PC-9 (cell line): ENCODE measurements around the gene TENT4A. TPM values are rescaled to one million over a fixed set of nuclear protein-coding genes. Genes with fewer than 3 reads are reported as not detected.

Source experiments
- BruUV-seq: library from RNA; stranded (reverse); fragments of 400-500 nt; replicated peaks from 2 replicates; lab custom pipeline; 2021; lab: Mats Ljungman, UMichigan
- CTCF ChIA-PET: fragments of 300-600 bp; sonication (Branson Sonifier 250); formaldehyde crosslinking; loops from one replicate; lab custom pipeline; 2022; ENCODE audit warnings: antibody characterized with exemption; lab: Charles Lee
- POLR2A ChIA-PET: fragments of 300-600 bp; sonication (Branson Sonifier 250); formaldehyde crosslinking; loops from one replicate; lab custom pipeline; 2022; ENCODE audit warnings: antibody characterized with exemption; ENCODE audit not compliant: unreplicated experiment; lab: Charles Lee
- DNase-seq, 2 experiments: peaks; one replicate each; pipeline versions ENCODE4 v3.0.0 to v3.0.0-alpha.2; 2015 to 2022; ENCODE audit warnings: mixed read lengths in 1 of 2
- H2AFZ ChIP-seq: fragments of 200-600 bp; sonication (generic); 2 replicates; pipeline ENCODE4 v1.8.1; 2017; ENCODE audit warnings: antibody characterized with exemption
- H3F3A ChIP-seq: fragments of 200-600 bp; sonication (generic); 2 replicates; pipeline ENCODE4 v1.8.1; 2017; ENCODE audit warnings: antibody characterized with exemption, mild to moderate bottlenecking, low read depth; ENCODE audit not compliant: insufficient read depth
- H3K27ac ChIP-seq: fragments of 200-600 bp; sonication (generic); 2 replicates; pipeline ENCODE4 v1.6.1; 2016; ENCODE audit warnings: mixed run types
- H3K27me3 ChIP-seq: fragments of 200-600 bp; sonication (generic); 2 replicates; pipeline ENCODE4 v1.6.1; 2016; ENCODE audit warnings: low read depth, mixed run types; ENCODE audit not compliant: insufficient read depth
- H3K36me3 ChIP-seq: fragments of 200-600 bp; sonication (generic); 2 replicates; pipeline ENCODE4 v1.6.1; 2016; ENCODE audit warnings: low read depth, mixed run types
- H3K4me1 ChIP-seq: fragments of 200-600 bp; sonication (generic); replicated peaks from 2 replicates; pipeline ENCODE4 v1.6.1; 2016; ENCODE audit warnings: mixed run types; ENCODE audit not compliant: insufficient read depth
- H3K4me2 ChIP-seq: fragments of 200-600 bp; sonication (generic); 2 replicates; pipeline ENCODE4 v1.6.1; 2017; ENCODE audit warnings: mixed run types
- H3K4me3 ChIP-seq: fragments of 200-600 bp; sonication (generic); 2 replicates; pipeline ENCODE4 v1.6.1; 2016; ENCODE audit warnings: mixed run types
- H3K79me2 ChIP-seq: fragments of 200-600 bp; sonication (generic); 2 replicates; pipeline ENCODE4 v1.6.1; 2017; ENCODE audit warnings: low read depth, mixed run types
- H3K9me2 ChIP-seq: fragments of 200-600 bp; sonication (generic); 2 replicates; pipeline ENCODE4 v1.8.1; 2017; ENCODE audit warnings: mild to moderate bottlenecking; ENCODE audit not compliant: insufficient read depth
- H3K9me3 ChIP-seq: fragments of 200-600 bp; sonication (generic); 2 replicates; pipeline ENCODE4 v1.8.1; 2016; ENCODE audit warnings: low read depth; ENCODE audit not compliant: insufficient read depth
- H4K20me1 ChIP-seq: fragments of 200-600 bp; sonication (generic); 2 replicates; pipeline ENCODE4 v1.8.1; 2017; ENCODE audit not compliant: insufficient read depth
- EZH2 ChIP-seq: fragments of 200-600 bp; sonication (generic); IDR thresholded peaks from 2 replicates; pipeline ENCODE4 v1.8.0; 2017; ENCODE audit warnings: antibody characterized with exemption, low read depth
- intact Hi-C: fragments of 100-400 bp; cut with micrococcal nuclease; formaldehyde crosslinking; loops from one replicate; pipeline ENCODE4 v1.10.0; 2022; ENCODE audit not compliant: unreplicated experiment
- total RNA-seq: library from RNA; stranded (reverse); gene quantifications from 2 replicates; pipeline ENCODE4 v1.2.3, GENCODE V29; 2021
- TF ChIP-seq, protein P1 (sequence below): fragments of 200-600 bp; sonication (generic); conservative IDR thresholded peaks from 2 replicates; pipeline ENCODE4 v1.6.1; 2017; ENCODE audit warnings: mixed run types, antibody characterized with exemption, mild to moderate bottlenecking, moderate library complexity

The TENT4A gene
- total RNA-seq, 1 experiment from 2014 or later = 84.8 TPM

DNA sequence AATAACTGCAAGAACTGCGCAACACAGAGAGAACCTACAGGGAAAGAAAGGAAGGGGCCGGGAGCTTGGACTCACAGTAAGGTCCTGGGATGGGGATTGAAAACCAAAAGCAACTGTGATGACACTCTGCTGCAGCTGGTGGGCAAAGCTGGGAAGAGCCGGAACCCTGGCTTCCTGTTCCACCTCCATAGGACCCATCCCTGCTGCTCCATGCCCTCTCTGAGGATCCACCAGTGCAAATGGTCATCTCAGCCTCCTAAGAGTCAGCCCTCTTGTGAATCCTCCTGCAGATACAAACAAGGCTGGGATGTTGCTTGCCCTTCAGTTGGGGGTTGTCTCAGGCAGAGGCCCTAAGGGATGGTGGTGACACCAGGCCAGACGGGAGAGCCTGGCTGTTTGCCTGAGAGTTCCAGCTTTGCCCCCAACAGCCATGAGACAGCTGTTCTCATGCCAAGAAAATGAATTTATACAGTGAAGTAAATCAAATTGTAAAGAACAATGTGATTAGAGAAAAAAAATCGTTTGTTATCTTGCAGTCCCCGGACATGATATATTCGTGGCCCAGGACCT lies 90.8 kb downstream of the TENT4A start:
- ChIA-PET CTCF (interaction anchor here (1.0 kb wide), 1 partner anchor 15 kb away, joined by 4 read pairs; no protein-coding TSS in a partner anchor), POLR2A (no interaction called here)

DNA sequence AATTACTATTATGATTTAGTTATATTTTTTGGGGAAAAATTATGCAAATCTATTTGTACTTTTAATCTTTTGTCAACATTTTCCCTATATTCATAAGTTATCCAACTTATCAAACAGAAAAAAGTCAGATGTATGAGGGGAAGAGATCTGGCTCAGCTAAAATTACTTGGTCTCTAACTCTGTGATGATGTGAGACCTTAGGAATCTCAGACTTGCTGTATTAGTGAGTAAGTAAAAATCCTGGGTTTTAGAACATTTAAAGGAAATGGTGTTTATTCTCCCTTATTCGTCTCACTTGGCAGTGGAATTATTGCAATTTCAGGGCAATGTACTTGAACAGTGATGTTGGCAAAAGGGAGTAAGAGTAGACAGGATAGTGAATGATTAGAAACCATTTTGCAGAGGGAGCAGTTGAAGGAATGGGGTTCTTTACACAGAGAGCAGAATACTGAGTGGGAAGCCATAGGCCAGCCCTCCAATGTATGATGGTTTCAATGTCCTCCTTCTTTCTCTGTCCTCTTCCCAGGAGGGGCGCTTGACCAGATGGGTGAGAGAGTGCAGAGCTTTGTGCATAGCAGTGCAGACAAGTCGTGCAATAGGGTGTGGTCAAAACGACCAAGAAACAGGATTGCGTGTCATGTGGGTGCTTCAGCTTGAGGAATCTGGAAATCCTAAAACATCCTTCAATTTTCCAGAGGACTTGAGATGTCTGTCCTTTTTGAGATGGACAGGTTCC lies 91.7 kb downstream of the TENT4A start:
- no peaks in the 10 kb centered on the region for H3K27me3 ChIP-seq
- H4K20me1 ChIP-seq = no peaks in the 10 kb centered on the region
- CTCF ChIA-PET = no interaction called here
- no peak for TF ChIP-seq EZH2
- TF ChIP-seq, protein P1, sequence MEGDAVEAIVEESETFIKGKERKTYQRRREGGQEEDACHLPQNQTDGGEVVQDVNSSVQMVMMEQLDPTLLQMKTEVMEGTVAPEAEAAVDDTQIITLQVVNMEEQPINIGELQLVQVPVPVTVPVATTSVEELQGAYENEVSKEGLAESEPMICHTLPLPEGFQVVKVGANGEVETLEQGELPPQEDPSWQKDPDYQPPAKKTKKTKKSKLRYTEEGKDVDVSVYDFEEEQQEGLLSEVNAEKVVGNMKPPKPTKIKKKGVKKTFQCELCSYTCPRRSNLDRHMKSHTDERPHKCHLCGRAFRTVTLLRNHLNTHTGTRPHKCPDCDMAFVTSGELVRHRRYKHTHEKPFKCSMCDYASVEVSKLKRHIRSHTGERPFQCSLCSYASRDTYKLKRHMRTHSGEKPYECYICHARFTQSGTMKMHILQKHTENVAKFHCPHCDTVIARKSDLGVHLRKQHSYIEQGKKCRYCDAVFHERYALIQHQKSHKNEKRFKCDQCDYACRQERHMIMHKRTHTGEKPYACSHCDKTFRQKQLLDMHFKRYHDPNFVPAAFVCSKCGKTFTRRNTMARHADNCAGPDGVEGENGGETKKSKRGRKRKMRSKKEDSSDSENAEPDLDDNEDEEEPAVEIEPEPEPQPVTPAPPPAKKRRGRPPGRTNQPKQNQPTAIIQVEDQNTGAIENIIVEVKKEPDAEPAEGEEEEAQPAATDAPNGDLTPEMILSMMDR = no peak
- no peaks in the 10 kb centered on the region for H3K79me2 ChIP-seq
- no peak overlapping the region for H2AFZ ChIP-seq
- H3K4me2 ChIP-seq = no peak overlapping the region
- no peaks in the 10 kb centered on the region for H3K4me1 ChIP-seq
- no peak overlapping the region for H3K4me3 ChIP-seq
- no peak overlapping the region for H3K27ac ChIP-seq
- no TSS peak for BruUV-seq
- H3K36me3 ChIP-seq = no peaks in the 10 kb centered on the region
- intact Hi-C loops = no loop called here
- peaks cover 4% of the 10 kb centered on the region; the same call in 1 of the 2 replicates for H3K9me3 ChIP-seq
- DNase-seq = no peak
- H3K9me2 ChIP-seq = no peaks in the 10 kb centered on the region
- POLR2A ChIA-PET = no interaction called here
- H3F3A ChIP-seq = no peaks in the 10 kb centered on the region

More for the DNA sequence above, 90.8 kb downstream of the TENT4A start:
- TF ChIP-seq EZH2 = no peak
- TF ChIP-seq, protein P1 = no peak
- no peak overlapping the region for H3K27ac ChIP-seq
- no peak overlapping the region for H2AFZ ChIP-seq
- no peaks in the 10 kb centered on the region for H4K20me1 ChIP-seq
- DNase-seq = no peak
- H3K27me3 ChIP-seq = no peaks in the 10 kb centered on the region
- no peaks in the 10 kb centered on the region for H3K4me1 ChIP-seq
- H3K4me3 ChIP-seq = no peak overlapping the region
- intact Hi-C loops = no loop called here
- no peaks in the 10 kb centered on the region for H3K9me2 ChIP-seq
- H3K79me2 ChIP-seq = no peaks in the 10 kb centered on the region
- H3K4me2 ChIP-seq = no peak overlapping the region
- no peaks in the 10 kb centered on the region for H3K36me3 ChIP-seq
- peaks cover 4% of the 10 kb centered on the region; the same call in 1 of the 2 replicates for H3K9me3 ChIP-seq
- BruUV-seq = no TSS peak
- no peaks in the 10 kb centered on the region for H3F3A ChIP-seq

DNA sequence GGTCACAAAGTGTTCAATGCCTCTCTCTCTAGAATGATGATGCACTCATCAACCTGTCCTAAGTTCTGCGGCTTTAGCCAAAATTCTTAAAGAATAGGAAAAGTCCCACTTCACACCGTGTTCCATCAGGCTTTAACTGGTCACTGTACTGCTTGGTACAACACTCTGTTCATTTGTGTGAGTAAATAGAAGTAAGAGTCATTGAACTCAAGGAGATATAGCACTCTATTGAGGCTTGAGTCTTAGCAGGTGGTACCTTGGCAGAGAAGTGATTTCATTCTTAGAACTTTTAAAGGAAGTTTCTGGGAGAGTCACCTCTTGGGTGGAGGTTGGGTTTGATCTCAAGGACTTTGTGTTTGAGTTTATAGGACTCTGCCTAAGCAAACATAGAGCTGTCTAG lies 92.6 kb downstream of the TENT4A start:
- Histone ChIP-seq H3K79me2 (no peaks in the 10 kb centered on the region), H3K36me3 (no peaks in the 10 kb centered on the region), H3K4me1 (no peaks in the 10 kb centered on the region), H3K27me3 (no peaks in the 10 kb centered on the region), H3F3A (no peaks in the 10 kb centered on the region), H2AFZ (no peak overlapping the region), H3K9me3 (peaks cover 4% of the 10 kb centered on the region; the same call in 1 of the 2 replicates), H3K4me2 (no peak overlapping the region), H4K20me1 (no peaks in the 10 kb centered on the region), H3K27ac (no peak overlapping the region), H3K9me2 (no peaks in the 10 kb centered on the region), H3K4me3 (no peak overlapping the region)
- BruUV-seq = no TSS peak
- DNase-seq = no peak
- TF ChIP-seq, protein P1 = no peak
- TF ChIP-seq EZH2 = no peak
- ChIA-PET POLR2A (no interaction called here), CTCF (no interaction called here)
- intact Hi-C loops = no loop called here

Other genes starting within 250 kb of the TENT4A start
- 148 and 155 TPM in 2 replicates for gene NSUN2, start 80.4 kb upstream of the TENT4A start, total RNA-seq
- gene SRD5A1, start 80.0 kb upstream of the TENT4A start, total RNA-seq = 52.3 and 56.7 TPM in 2 replicates